Neutrophil (primary cell): ENCODE results near the gene NLRX1.

ENCODE experiments used
- H3K27ac ChIP-seq: fragments of 200-600 bp; sonication (generic); 2 replicates; pipeline ENCODE4 v1.5.1; 2016; ENCODE audit warnings: mild to moderate bottlenecking, moderate library complexity
- H3K27me3 ChIP-seq: fragments of 200-600 bp; sonication (generic); 2 replicates; pipeline ENCODE4 v1.6.0; 2016; ENCODE audit warnings: mild to moderate bottlenecking
- H3K36me3 ChIP-seq: fragments of 200-600 bp; sonication (generic); 2 replicates; pipeline ENCODE4 v1.5.1; 2017
- H3K4me1 ChIP-seq, 2 experiments: fragments of 200-600 bp in 1 of 2; sonication (generic) in 1 of 2; 1 replicate in 1 of 2; 2 replicates in 1 of 2; pipeline versions ENCODE4 v1.5.1 to v1.6.1; 2013 to 2016; ENCODE audit warnings: low read depth in 1 of 2, low read length in 1 of 2, mild to moderate bottlenecking in 1 of 2, moderate library complexity in 1 of 2; ENCODE audit not compliant: control insufficient read depth in 1 of 2, insufficient read depth in 1 of 2
- H3K4me3 ChIP-seq, 2 experiments: fragments of 200-600 bp in 1 of 2; sonication (generic) in 1 of 2; 1 replicate in 1 of 2; 2 replicates in 1 of 2; pipeline ENCODE4 v1.5.1; 2013 to 2016; ENCODE audit warnings: low read depth in 1 of 2, low read length in 1 of 2, mild to moderate bottlenecking in 1 of 2, moderate library complexity in 1 of 2
- H3K9me3 ChIP-seq: fragments of 200-600 bp; sonication (generic); 2 replicates; pipeline ENCODE4 v1.5.1; 2016
- CTCF ChIP-seq: fragments of 200-600 bp; sonication (generic); IDR thresholded peaks from 2 replicates; pipeline ENCODE4 v1.5.1; 2016; ENCODE audit warnings: antibody characterized with exemption

The NLRX1 gene

GRCh38 chr11:119144825-119145486, 23.6 kb upstream of the NLRX1 start:
- Histone ChIP-seq H3K4me1 (peaks cover 10 to 26% of the 10 kb centered on the region in 2 experiments), H3K4me3 (no peak overlapping the region), H3K27ac (no peak overlapping the region), H3K27me3 (peaks cover 54% of the 10 kb centered on the region), H3K36me3 (no peaks in the 10 kb centered on the region), H3K9me3 (no peaks in the 10 kb centered on the region)
- peak; percentile 70 for TF ChIP-seq CTCF

GRCh38 chr11:119145551-119145950, 23.0 kb upstream of the NLRX1 start:
- peaks cover 60% of the 10 kb centered on the region for H3K27me3 ChIP-seq
- peaks cover 10 to 26% of the 10 kb centered on the region in 2 experiments for H3K4me1 ChIP-seq
- no peaks in the 10 kb centered on the region for H3K36me3 ChIP-seq
- no peaks in the 10 kb centered on the region for H3K9me3 ChIP-seq
- no peak overlapping the region for H3K4me3 ChIP-seq
- no peak overlapping the region for H3K27ac ChIP-seq
- no peak for TF ChIP-seq CTCF

GRCh38 chr11:119147604-119148333, 20.8 kb upstream of the NLRX1 start:
- Histone ChIP-seq H3K36me3 (no peaks in the 10 kb centered on the region), H3K4me1 (peaks cover 10 to 26% of the 10 kb centered on the region in 2 experiments), H3K27me3 (peaks cover 78% of the 10 kb centered on the region), H3K9me3 (no peaks in the 10 kb centered on the region), H3K4me3 (no peak overlapping the region), H3K27ac (no peak overlapping the region)
- no peak for TF ChIP-seq CTCF

GRCh38 chr11:119148720-119149017, 19.9 kb upstream of the NLRX1 start:
- TF ChIP-seq CTCF: no peak

GRCh38 chr11:119149018-119149785, 19.3 kb upstream of the NLRX1 start, which contains the start of gene ABCG4:
Gene ABCG4, plus strand, starts transcription at chr11:119149052. Its CDS starts 914 bp downstream, at chr11:119149966.
- no peak within 1 kb of the TSS for H3K27ac ChIP-seq
- TF ChIP-seq CTCF: no peak
- H3K4me1 ChIP-seq: peaks cover 10 to 21% of the 10 kb centered on the region in 2 experiments
- peaks cover 92% of the 10 kb centered on the region for H3K27me3 ChIP-seq
- no peaks in the 10 kb centered on the region for H3K9me3 ChIP-seq
- H3K36me3 ChIP-seq: no peaks in the 10 kb centered on the region
- peak within 1 kb of the TSS; percentile 52 to 62 for H3K4me3 ChIP-seq

More at GRCh38 chr11:119148720-119149017, 19.9 kb upstream of the NLRX1 start:
- Histone ChIP-seq H3K27me3 (peaks cover 87% of the 10 kb centered on the region), H3K9me3 (no peaks in the 10 kb centered on the region), H3K4me3 (peak overlapping the region; percentile 52 to 62), H3K4me1 (peaks cover 10 to 21% of the 10 kb centered on the region in 2 experiments), H3K27ac (no peak overlapping the region), H3K36me3 (no peaks in the 10 kb centered on the region)
